ENCODE data around the gene CATSPERB.

CATSPERB gene

DNA sequence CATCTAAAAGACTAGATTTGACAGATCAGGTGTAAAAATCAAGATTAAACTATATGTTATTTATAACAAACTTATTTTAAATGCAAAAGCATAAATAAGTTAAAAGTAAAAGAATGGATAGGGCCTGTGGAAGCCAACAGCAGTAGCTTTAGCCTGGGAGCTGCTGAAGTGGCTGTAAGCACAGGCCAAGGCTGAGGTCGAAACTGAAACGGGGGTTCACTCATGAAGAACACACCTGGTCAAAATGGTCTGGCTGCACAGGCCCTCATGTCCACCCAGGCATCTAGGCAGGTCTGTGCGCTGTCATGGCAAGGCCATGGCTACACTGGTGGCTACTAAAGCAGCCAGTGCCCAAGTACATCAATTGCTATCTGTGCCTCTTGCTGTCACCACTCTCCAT is 23.1 kb downstream of the CATSPERB start:
- Histone ChIP-seq H3K79me2 (ENCODE audit: insufficient read depth, low read length) (no peaks in the 10 kb centered on the region), H4K20me1 (ENCODE audit: insufficient read depth, low read length) (no peaks in the 10 kb centered on the region), H2AFZ (ENCODE audit: low read depth, low read length) (no peak overlapping the region), H3K4me1 (ENCODE audit: insufficient read depth, low read length) (peaks cover 7% of the 10 kb centered on the region), H3K36me3 (ENCODE audit: insufficient read depth, low read length) (0 out of 2 replicates have a peak, but pooled peaks cover 4% of the 10 kb centered on the region), H3K9me3 (ENCODE audit: insufficient read depth, low read length, severe bottlenecking) (peaks cover 7% of the 10 kb centered on the region), H3K27ac (ENCODE audit: low read length) (no peak overlapping the region), H3K4me3 (ENCODE audit: low read depth in 1 of 2, low read length in 2 of 2) (0 out of 4 replicates have a peak overlapping the region, but pooled peaks of 1 of the 2 experiments have one; percentile 4), H3K9ac (ENCODE audit: low read depth, low read length) (no peak overlapping the region), H3K4me2 (ENCODE audit: insufficient read depth, low read length) (no peak overlapping the region), H3K27me3 (ENCODE audit: insufficient read depth, low read length, poor library complexity) (no peaks in the 10 kb centered on the region)
- no peak for TF ChIP-seq EZH2 (IDR thresholded peaks at IDR 0.05; ENCODE audit: borderline replicate concordance, low read depth, low read length, severe bottlenecking)
- TF ChIP-seq, protein P1, sequence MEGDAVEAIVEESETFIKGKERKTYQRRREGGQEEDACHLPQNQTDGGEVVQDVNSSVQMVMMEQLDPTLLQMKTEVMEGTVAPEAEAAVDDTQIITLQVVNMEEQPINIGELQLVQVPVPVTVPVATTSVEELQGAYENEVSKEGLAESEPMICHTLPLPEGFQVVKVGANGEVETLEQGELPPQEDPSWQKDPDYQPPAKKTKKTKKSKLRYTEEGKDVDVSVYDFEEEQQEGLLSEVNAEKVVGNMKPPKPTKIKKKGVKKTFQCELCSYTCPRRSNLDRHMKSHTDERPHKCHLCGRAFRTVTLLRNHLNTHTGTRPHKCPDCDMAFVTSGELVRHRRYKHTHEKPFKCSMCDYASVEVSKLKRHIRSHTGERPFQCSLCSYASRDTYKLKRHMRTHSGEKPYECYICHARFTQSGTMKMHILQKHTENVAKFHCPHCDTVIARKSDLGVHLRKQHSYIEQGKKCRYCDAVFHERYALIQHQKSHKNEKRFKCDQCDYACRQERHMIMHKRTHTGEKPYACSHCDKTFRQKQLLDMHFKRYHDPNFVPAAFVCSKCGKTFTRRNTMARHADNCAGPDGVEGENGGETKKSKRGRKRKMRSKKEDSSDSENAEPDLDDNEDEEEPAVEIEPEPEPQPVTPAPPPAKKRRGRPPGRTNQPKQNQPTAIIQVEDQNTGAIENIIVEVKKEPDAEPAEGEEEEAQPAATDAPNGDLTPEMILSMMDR (IDR thresholded peaks at IDR 0.05; ENCODE audit: borderline replicate concordance, extremely low read depth, low read length, poor library complexity, severe bottlenecking) = no peak
- ATAC-seq (ENCODE audit: insufficient read depth, low read depth) (no peak), DNase-seq (no peak)

DNA sequence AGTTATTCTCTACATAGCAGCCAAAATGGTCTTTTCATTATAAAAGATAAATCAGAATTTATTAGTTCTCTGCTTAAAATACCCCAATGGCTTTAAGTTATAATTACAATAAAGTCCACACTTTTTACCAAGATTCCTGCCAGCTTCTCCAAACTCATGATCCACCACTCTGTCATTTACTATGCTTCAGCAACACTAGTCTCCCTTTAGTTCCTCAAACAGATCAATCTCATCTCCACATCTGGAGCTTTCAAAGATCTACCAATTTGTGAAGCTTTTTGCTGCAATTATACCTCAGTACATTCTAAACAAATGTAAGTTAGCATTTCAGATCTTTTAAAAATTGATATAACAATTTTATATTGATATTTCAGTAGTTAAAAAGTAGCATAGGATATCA is 24.9 kb downstream of the CATSPERB start:
- Histone ChIP-seq H2AFZ (ENCODE audit: low read depth, low read length) (no peak overlapping the region), H3K9ac (ENCODE audit: low read depth, low read length) (no peak overlapping the region), H3K79me2 (ENCODE audit: insufficient read depth, low read length) (no peaks in the 10 kb centered on the region), H3K4me3 (ENCODE audit: low read depth in 1 of 2, low read length in 2 of 2) (no peak overlapping the region), H3K4me2 (ENCODE audit: insufficient read depth, low read length) (no peak overlapping the region), H3K36me3 (ENCODE audit: insufficient read depth, low read length) (0 out of 2 replicates have a peak, but pooled peaks cover 4% of the 10 kb centered on the region), H3K4me1 (ENCODE audit: insufficient read depth, low read length) (no peaks in the 10 kb centered on the region; the same call in 1 of the 2 replicates), H3K27me3 (ENCODE audit: insufficient read depth, low read length, poor library complexity) (no peaks in the 10 kb centered on the region), H4K20me1 (ENCODE audit: insufficient read depth, low read length) (no peaks in the 10 kb centered on the region), H3K9me3 (ENCODE audit: insufficient read depth, low read length, severe bottlenecking) (peaks cover 7% of the 10 kb centered on the region), H3K27ac (ENCODE audit: low read length) (no peak overlapping the region)
- ATAC-seq (ENCODE audit: insufficient read depth, low read depth) (no peak), DNase-seq (no peak)
- TF ChIP-seq, protein P1 (IDR thresholded peaks at IDR 0.05; ENCODE audit: borderline replicate concordance, extremely low read depth, low read length, poor library complexity, severe bottlenecking) = no peak
- no peak for TF ChIP-seq EZH2 (IDR thresholded peaks at IDR 0.05; ENCODE audit: borderline replicate concordance, low read depth, low read length, severe bottlenecking)

DNA sequence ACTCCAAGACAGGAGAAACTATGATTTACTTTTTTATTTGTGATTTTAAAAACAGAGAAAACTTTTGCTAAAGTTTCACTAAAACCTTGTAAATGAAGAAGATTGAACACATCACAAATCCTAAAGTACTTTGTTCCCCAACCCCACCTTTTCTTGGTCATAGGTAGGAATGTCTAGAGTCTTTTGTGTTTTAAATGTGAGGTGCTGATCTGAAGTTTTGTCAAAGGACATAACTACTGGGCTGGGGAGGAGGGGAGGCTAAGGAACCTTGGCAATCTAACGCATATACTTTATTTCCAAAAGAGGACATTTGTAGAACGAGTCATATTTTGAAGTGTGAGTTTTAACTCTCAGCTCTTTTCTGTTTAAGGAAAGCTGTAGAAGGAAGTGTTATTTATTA is 37.2 kb downstream of the CATSPERB start:
- TF ChIP-seq, protein P1 (IDR thresholded peaks at IDR 0.05; ENCODE audit: borderline replicate concordance, extremely low read depth, low read length, poor library complexity, severe bottlenecking) = no peak
- no peak for TF ChIP-seq EZH2 (IDR thresholded peaks at IDR 0.05; ENCODE audit: borderline replicate concordance, low read depth, low read length, severe bottlenecking)
- no peak overlapping the region for H3K9ac ChIP-seq (ENCODE audit: low read depth, low read length)
- H3K4me3 ChIP-seq (ENCODE audit: low read depth in 1 of 2, low read length in 2 of 2) = no peak overlapping the region
- H3K27me3 ChIP-seq (ENCODE audit: insufficient read depth, low read length, poor library complexity) = no peaks in the 10 kb centered on the region
- H4K20me1 ChIP-seq (ENCODE audit: insufficient read depth, low read length) = no peaks in the 10 kb centered on the region
- no peak overlapping the region for H3K4me2 ChIP-seq (ENCODE audit: insufficient read depth, low read length)
- ATAC-seq (ENCODE audit: insufficient read depth, low read depth) (no peak), DNase-seq (no peak)
- H3K79me2 ChIP-seq (ENCODE audit: insufficient read depth, low read length) = no peaks in the 10 kb centered on the region
- H3K27ac ChIP-seq (ENCODE audit: low read length) = no peak overlapping the region
- peaks cover 11% of the 10 kb centered on the region for H3K9me3 ChIP-seq (ENCODE audit: insufficient read depth, low read length, severe bottlenecking)
- no peaks in the 10 kb centered on the region for H3K36me3 ChIP-seq (ENCODE audit: insufficient read depth, low read length)
- no peaks in the 10 kb centered on the region for H3K4me1 ChIP-seq (ENCODE audit: insufficient read depth, low read length)
- peak overlapping the region; percentile 7; the same call in 1 of the 2 replicates for H2AFZ ChIP-seq (ENCODE audit: low read depth, low read length)

DNA sequence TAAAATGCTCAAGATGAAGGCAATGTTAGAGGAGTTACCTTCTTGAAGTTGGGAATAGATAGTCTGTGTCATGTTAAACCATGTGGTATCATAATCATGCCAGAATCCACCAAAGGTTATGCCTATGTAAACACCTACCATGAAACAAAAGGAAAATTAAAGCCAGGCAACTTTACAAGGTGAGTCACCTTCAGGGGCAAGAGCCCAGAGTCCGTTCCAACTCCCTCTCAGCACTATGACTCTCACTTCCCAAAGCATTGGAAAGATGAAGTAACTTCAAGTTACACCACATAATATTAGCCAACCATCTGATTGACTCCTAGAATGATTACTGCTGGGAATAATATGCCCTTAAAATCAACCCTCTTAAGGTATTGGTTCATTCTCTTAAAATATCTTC is 38.5 kb downstream of the CATSPERB start:
- no peaks in the 10 kb centered on the region for H3K4me1 ChIP-seq (ENCODE audit: insufficient read depth, low read length)
- H3K4me3 ChIP-seq (ENCODE audit: low read depth in 1 of 2, low read length in 2 of 2) = no peak overlapping the region
- TF ChIP-seq EZH2 (IDR thresholded peaks at IDR 0.05; ENCODE audit: borderline replicate concordance, low read depth, low read length, severe bottlenecking) = no peak
- TF ChIP-seq, protein P1 (IDR thresholded peaks at IDR 0.05; ENCODE audit: borderline replicate concordance, extremely low read depth, low read length, poor library complexity, severe bottlenecking) = no peak
- no peak for DNase-seq
- H3K36me3 ChIP-seq (ENCODE audit: insufficient read depth, low read length) = no peaks in the 10 kb centered on the region
- no peak overlapping the region for H2AFZ ChIP-seq (ENCODE audit: low read depth, low read length)
- no peak overlapping the region for H3K27ac ChIP-seq (ENCODE audit: low read length)
- no peak overlapping the region for H3K9ac ChIP-seq (ENCODE audit: low read depth, low read length)
- H3K4me2 ChIP-seq (ENCODE audit: insufficient read depth, low read length) = no peak overlapping the region
- peaks cover 11% of the 10 kb centered on the region for H3K9me3 ChIP-seq (ENCODE audit: insufficient read depth, low read length, severe bottlenecking)
- no peaks in the 10 kb centered on the region for H3K27me3 ChIP-seq (ENCODE audit: insufficient read depth, low read length, poor library complexity)
- no peaks in the 10 kb centered on the region for H3K79me2 ChIP-seq (ENCODE audit: insufficient read depth, low read length)
- ATAC-seq (ENCODE audit: insufficient read depth, low read depth) = no peak
- H4K20me1 ChIP-seq (ENCODE audit: insufficient read depth, low read length) = no peaks in the 10 kb centered on the region
